Stimulated activated naive B cell treated with anti-CD40 and anti-IgM and Interleukin-4, amounts not matched to agents 10 μg/mL and 1 μg/mL and 100 μg/mL, for 72 hours (primary cell): ENCODE measurements around the gene GALK1.
"Not testable (repeated sequence)": the region's sequence is repeated elsewhere in the genome, so short reads cannot be mapped to it uniquely, and the experiment has no call there.

Source experiments
- ATAC-seq, 2 donors: fragments of 150-1000 bp; cut with Tn5 transposase; replicated peaks; 2 replicates each; pipeline ENCODE4 v1.10.0; 2021; ENCODE audit warnings: moderate library complexity in 1 of 2
- DNase-seq: peaks from one replicate; pipeline ENCODE4 v3.0.0; 2021
- H3K27ac Mint-ChIP-seq: one replicate; pipeline ENCODE4 v1.8.0; 2022; ENCODE audit warnings: mild to moderate bottlenecking, mixed read lengths
- H3K27me3 Mint-ChIP-seq, 2 donors: one replicate each; pipeline ENCODE4 v1.8.0; 2022; ENCODE audit warnings: mixed read lengths in 2 of 2
- H3K36me3 Mint-ChIP-seq, 2 donors: one replicate each; pipeline ENCODE4 v1.8.0; 2022; ENCODE audit warnings: mixed read lengths in 2 of 2, mild to moderate bottlenecking in 1 of 2
- H3K4me1 Mint-ChIP-seq, 2 donors: one replicate each; pipeline ENCODE4 v1.8.0; 2022; ENCODE audit warnings: mixed read lengths in 2 of 2, mild to moderate bottlenecking in 1 of 2
- H3K4me3 Mint-ChIP-seq, 2 donors: one replicate each; pipeline ENCODE4 v1.8.0; 2022; ENCODE audit warnings: mild to moderate bottlenecking in 2 of 2, mixed read lengths in 2 of 2, moderate library complexity in 1 of 2
- H3K9me3 Mint-ChIP-seq, 2 donors: one replicate each; pipeline ENCODE4 v1.8.0; 2022; ENCODE audit warnings: mixed read lengths in 2 of 2, mild to moderate bottlenecking in 1 of 2

GALK1 gene

DNA sequence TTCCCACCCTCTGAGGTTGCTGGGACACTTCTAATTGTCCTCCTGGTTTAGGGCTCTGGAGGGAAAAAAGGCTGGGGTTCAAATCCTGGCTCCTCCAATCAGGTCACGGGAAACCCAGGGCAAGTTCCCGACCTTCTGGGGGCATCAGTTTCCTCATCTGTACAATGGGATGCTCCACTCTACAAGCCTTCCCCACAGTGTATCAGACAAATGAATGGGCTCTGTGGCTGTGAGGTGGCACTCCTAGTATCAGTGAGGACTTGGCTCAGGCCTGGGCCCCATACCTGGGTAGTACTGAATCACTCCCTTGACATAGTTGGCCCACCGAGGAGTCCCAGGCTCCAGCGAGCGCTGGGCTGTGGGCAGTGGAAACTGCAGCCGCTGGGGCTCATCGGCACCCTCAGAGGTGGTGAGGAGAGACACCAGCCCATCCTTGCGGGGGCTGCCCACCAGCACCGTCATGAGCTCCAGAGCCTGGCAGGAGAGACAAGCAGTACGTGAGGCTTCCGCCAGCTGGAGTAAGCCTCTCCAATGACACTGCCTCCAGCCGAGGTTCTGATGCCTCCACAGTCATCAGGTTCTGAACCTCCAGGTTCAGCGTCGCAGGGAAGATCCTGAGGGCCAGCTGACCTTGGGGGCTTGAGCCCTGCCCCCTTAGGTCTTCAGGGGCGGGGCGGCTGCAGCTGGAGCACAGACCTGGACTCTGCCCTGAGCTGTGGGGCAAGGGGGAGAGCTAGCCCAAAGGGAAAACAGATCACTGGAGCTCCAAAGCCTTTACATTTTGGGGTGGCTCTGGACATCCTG lies 1.2 kb downstream of the GALK1 start:
- ATAC-seq, result no peak
- no peaks in the 10 kb centered on the region for H3K9me3 Mint-ChIP-seq
- DNase-seq, result no peak
- peak overlapping the region; percentile 86 for H3K4me3 Mint-ChIP-seq
- H3K27ac Mint-ChIP-seq, result peak overlapping the region; percentile 47
- H3K4me1 Mint-ChIP-seq, result peaks cover 15 to 32% of the 10 kb centered on the region in 2 donors
- peaks cover 3 to 13% of the 10 kb centered on the region in 2 donors for H3K36me3 Mint-ChIP-seq
- no peaks in the 10 kb centered on the region for H3K27me3 Mint-ChIP-seq

DNA sequence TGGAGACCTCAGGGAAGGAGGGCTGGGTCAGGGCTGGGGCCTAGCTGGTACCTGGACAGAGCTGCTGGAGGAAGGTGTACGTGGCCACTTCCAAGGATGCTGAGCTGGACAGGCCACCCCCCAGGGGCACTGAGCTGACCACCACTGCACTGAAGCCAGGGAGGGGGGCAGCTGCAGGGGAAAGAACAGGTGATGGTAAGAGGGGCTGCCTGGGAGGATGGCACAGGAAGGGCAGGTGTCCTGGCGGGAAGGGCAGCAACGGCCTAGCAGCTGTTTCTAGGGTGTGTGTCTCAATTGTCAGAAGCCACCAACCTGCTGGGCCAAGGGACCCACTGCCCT lies 1.8 kb downstream of the GALK1 start:
- H3K4me1 Mint-ChIP-seq, result peaks cover 16 to 32% of the 10 kb centered on the region in 2 donors
- H3K9me3 Mint-ChIP-seq, result no peaks in the 10 kb centered on the region
- H3K27me3 Mint-ChIP-seq, result no peaks in the 10 kb centered on the region
- H3K4me3 Mint-ChIP-seq, result peak overlapping the region; percentile 11 to 39
- DNase-seq (no peak), ATAC-seq (no peak)
- peaks cover 4 to 15% of the 10 kb centered on the region in 2 donors for H3K36me3 Mint-ChIP-seq
- no peak overlapping the region for H3K27ac Mint-ChIP-seq

DNA sequence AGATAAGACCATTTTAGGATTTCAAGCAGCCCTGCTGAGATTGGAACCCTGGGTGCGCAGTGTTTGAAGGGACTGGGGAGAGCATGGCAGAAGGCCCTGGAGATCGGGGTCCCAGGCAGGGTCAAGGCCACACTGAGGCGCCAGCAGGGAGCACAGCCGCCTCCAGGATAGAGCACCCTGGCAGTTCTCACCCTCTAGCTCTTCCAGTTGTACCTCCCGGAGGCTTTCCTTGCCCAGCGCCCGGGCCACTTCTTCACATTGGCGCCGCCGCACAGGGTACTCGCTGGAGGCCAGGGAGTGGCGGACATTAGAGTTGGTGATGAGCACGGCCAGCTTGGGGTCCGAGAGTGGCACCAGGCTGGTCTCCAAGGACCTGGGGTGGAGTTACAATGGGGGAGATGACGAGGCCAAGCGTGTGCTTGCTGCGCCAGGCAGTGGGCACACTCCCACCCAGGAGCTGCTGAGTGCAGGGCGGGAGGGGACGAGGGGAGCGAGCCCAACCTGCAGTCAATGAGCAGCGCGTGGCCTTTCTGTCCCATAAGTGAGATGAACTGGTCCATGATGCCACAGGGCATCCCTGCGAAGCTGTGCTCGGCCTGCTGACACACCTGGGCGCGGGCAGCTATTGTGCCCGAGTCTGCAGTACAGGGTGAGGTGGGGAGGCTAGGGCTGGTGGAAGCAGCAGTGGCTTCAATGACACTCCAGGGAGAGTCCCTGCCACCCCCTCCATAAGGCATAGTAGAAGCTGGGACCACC lies 2.3 kb downstream of the GALK1 start:
- DNase-seq (no peak), ATAC-seq (no peak)
- H3K9me3 Mint-ChIP-seq, result no peaks in the 10 kb centered on the region
- peak overlapping the region; percentile 20 for H3K27ac Mint-ChIP-seq
- H3K4me1 Mint-ChIP-seq, result peaks cover 16 to 32% of the 10 kb centered on the region in 2 donors
- no peaks in the 10 kb centered on the region for H3K27me3 Mint-ChIP-seq
- H3K4me3 Mint-ChIP-seq, result peak overlapping the region; percentile 39 to 53
- H3K36me3 Mint-ChIP-seq, result peaks cover 6 to 15% of the 10 kb centered on the region in 2 donors

DNA sequence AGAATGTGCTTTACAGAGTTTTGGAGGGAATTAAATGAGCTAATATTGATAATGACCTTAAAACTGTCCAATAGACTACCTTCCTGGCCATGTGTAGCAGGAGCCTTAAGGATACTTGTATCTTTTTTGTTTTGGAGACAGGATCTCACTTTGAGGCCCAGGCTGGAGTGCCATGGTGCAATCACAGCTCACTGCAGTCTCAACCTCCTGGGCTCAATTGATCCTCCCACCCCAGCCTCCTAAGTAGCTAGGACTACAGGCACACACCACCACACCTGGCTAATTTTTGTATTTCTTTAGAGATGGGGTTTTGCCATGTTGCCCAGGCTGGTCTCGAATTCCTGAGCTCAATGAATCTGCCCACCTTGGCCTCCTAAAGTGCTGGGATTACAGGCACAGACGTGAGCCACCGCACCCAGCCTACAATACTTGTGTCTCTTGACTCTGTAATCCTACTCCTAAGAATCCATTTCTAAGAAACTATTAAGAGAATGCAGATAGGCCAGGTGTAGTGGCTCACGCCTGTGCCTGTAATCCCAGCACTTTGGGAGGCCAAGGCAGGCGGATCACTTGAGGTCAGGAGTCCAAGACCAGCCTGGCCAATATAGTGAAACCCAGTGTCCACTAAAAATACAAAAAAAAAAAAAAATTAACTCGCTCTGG lies 4.9 kb downstream of the GALK1 start:
- H3K27me3 Mint-ChIP-seq, H3K4me3 Mint-ChIP-seq, H3K9me3 Mint-ChIP-seq, ATAC-seq, DNase-seq, H3K27ac Mint-ChIP-seq: not testable (repeated sequence)
- Mint-ChIP-seq H3K36me3 (peaks cover 7 to 15% of the 10 kb centered on the region in 2 donors), H3K4me1 (peaks cover 10 to 27% of the 10 kb centered on the region in 2 donors)

DNA sequence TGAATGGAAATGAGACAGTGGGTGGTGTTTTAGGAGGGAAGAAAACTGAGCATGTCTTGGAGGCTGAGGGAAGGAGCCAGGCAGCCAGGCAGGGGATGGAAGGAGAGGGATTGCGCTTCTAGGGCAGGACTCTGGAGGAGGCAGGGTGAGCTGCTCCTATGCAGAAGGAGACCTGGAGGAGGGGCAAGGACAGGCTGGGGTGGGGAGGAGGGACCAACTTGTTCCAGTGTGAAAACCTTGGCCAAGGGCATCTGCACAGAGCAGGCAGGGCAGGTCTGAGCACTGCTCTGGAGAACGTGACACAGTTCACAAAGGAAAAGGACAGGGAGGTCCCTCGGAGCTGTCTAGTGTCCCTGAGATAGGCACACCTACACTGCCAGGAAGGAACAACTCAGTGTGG lies 5.5 kb downstream of the GALK1 start:
- DNase-seq, result no peak

DNA sequence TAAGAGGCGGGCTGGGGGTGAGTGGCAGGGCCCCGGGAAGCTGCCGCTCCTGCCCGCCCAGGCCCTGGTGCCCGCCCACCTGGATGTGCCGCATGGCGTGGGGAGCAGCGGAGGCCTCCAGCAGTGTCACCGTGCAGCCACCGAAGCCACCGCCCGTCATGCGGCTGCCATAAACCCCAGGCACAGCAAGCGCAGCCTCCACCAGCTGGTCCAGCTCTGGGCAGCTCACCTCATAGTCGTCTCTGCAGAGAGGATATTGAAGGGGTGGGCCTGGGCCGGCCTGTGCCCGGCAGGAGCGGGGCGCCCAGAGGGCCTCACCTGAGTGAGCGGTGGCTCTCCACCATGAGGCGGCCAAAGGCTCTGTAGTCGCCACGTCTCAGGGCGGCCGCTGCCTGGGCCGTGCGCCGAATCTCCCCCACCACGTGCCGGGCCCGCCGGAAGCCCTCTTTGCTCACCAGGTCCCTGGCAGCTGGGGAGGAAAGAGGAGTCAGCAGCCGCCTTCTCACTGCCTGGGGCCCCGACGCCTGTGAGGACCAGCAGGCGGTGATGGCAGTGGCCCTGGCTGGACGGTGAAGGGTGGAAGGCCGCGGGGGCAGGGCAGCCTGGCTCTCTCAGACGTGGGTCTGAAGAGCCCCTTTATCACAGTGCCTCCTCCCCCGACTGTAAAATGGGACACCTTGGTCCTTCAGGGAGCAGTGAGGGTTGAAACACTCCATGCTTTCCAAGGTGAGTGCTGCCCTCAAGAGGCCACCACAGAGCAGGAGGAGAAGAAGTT lies 6.7 kb downstream of the GALK1 start:
- Mint-ChIP-seq H3K27me3 (no peaks in the 10 kb centered on the region), H3K9me3 (no peaks in the 10 kb centered on the region), H3K27ac (no peak overlapping the region), H3K4me1 (peaks cover 12 to 25% of the 10 kb centered on the region in 2 donors), H3K36me3 (peaks cover 7 to 15% of the 10 kb centered on the region in 2 donors), H3K4me3 (no peak overlapping the region)
- DNase-seq, result no peak
- no peak for ATAC-seq

More for the DNA sequence above, 5.5 kb downstream of the GALK1 start:
- Mint-ChIP-seq H3K4me3 (no peak overlapping the region), H3K36me3 (peaks cover 7 to 15% of the 10 kb centered on the region in 2 donors), H3K27me3 (no peaks in the 10 kb centered on the region), H3K4me1 (peaks cover 15 to 30% of the 10 kb centered on the region in 2 donors), H3K9me3 (no peaks in the 10 kb centered on the region), H3K27ac (no peak overlapping the region)
- no peak for ATAC-seq

DNA sequence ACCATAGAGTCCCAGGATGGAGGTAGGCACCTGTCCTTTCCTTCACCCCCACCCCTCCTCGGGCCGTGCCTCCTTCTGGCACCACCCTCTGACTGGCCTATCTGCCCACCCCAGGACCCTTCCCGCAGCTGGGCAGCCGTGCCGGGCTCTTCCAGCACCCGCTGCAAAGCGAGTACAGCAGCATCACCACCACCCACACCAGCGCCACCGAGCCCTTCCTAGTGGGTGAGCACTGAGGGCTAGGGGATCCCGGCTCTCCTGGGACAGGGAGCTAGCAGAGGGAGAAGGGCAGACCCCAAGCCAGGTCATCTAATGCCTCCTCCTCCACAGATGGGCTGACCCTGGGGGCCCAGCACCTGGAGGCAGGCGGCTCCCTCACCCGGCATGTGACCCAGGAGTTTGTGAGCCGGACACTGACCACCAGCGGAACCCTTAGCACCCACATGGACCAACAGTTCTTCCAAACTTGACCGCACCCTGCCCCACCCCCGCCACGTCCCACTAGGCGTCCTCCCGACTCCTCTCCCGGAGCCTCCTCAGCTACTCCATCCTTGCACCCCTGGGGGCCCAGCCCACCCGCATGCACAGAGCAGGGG lies 7.8 kb downstream of the GALK1 start:
- DNase-seq (no peak), ATAC-seq (no peak)
- no peaks in the 10 kb centered on the region for H3K9me3 Mint-ChIP-seq
- H3K27me3 Mint-ChIP-seq, result no peaks in the 10 kb centered on the region
- peaks cover 6 to 8% of the 10 kb centered on the region in 2 donors for H3K36me3 Mint-ChIP-seq
- no peak overlapping the region for H3K4me3 Mint-ChIP-seq
- no peak overlapping the region for H3K27ac Mint-ChIP-seq
- peaks cover 7 to 13% of the 10 kb centered on the region in 2 donors for H3K4me1 Mint-ChIP-seq

DNA sequence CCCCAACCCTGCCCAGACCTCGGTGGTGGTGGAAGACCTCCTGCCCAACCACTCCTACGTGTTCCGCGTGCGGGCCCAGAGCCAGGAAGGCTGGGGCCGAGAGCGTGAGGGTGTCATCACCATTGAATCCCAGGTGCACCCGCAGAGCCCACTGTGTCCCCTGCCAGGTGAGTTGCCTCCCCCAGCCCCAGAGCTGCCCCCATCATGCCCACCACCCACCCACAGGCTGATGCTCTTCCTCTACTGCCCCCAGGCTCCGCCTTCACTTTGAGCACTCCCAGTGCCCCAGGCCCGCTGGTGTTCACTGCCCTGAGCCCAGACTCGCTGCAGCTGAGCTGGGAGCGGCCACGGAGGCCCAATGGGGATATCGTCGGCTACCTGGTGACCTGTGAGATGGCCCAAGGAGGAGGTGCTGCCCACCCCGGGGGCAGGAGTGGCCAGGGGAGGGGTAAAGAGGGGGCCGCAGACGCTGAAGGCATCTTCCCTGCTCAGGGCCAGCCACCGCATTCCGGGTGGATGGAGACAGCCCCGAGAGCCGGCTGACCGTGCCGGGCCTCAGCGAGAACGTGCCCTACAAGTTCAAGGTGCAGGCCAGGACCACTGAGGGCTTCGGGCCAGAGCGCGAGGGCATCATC lies 8.4 kb downstream of the GALK1 start:
- Mint-ChIP-seq H3K36me3 (peaks cover 6 to 8% of the 10 kb centered on the region in 2 donors), H3K27me3 (no peaks in the 10 kb centered on the region), H3K4me3 (no peak overlapping the region), H3K27ac (no peak overlapping the region), H3K4me1 (peaks cover 7 to 12% of the 10 kb centered on the region in 2 donors), H3K9me3 (no peaks in the 10 kb centered on the region)
- DNase-seq (no peak), ATAC-seq (no peak)

DNA sequence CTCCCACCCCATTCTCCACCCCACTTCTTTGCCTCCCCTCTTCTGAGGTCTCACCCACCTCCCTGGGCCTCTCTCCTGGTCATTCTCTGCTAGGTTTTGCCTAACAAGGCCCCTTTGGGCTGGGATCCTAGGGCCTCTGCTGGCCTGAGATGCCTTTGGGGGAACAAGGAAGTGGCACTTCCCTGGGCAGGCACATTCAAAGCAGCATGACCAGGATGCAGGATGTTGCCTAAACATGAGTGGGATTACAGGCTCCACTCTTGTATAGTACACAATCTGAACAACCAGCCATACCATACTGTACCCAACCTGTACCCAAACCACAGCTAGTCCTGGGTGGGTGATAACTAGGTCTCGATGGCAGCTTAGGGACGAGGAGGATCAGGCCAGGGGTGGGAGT lies 9.0 kb downstream of the GALK1 start:
- Mint-ChIP-seq H3K9me3 (no peaks in the 10 kb centered on the region), H3K27ac (no peak overlapping the region), H3K36me3 (peaks cover 6 to 8% of the 10 kb centered on the region in 2 donors), H3K4me1 (peaks cover 7 to 12% of the 10 kb centered on the region in 2 donors), H3K4me3 (no peak overlapping the region), H3K27me3 (no peaks in the 10 kb centered on the region)
- DNase-seq (no peak), ATAC-seq (no peak)

DNA sequence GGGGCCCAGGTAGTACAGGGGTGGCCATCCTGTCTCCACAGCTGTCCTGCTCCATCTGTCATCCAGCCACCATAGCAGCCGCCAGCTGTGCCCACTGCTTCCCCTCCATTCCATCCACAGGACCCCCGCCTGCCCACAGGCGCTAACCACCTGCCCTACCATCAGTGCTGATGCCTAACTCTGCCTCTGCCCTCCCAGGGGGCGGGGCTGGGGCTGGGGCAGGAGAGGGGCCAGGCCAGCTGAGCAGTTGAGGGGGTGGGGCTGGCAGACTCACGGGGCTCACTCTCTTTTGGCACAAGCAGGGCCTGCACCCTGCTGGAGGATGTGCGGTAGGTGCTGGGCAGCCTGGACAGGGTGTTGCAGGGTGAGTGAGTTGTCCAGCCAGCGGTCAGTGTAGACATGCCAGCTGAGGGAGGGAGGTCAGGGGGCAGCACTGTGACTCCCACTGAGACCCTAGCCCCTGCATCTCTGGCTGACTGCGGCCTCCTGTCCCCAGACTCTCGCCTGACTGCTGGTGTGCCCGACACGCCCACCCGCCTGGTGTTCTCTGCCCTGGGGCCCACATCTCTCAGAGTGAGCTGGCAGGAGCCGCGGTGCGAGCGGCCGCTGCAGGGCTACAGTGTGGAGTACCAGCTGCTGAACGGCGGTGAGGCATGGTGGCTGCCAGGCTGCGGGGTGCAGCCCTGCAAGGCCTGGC lies 9.6 kb downstream of the GALK1 start:
- peaks cover 7 to 12% of the 10 kb centered on the region in 2 donors for H3K4me1 Mint-ChIP-seq
- no peaks in the 10 kb centered on the region for H3K27me3 Mint-ChIP-seq
- H3K27ac Mint-ChIP-seq, result peak overlapping the region; percentile 83
- no peaks in the 10 kb centered on the region for H3K9me3 Mint-ChIP-seq
- no peak for ATAC-seq
- DNase-seq, result no peak
- H3K36me3 Mint-ChIP-seq, result peaks cover 6 to 8% of the 10 kb centered on the region in 2 donors
- H3K4me3 Mint-ChIP-seq, result peak overlapping the region; percentile 5 to 66

DNA sequence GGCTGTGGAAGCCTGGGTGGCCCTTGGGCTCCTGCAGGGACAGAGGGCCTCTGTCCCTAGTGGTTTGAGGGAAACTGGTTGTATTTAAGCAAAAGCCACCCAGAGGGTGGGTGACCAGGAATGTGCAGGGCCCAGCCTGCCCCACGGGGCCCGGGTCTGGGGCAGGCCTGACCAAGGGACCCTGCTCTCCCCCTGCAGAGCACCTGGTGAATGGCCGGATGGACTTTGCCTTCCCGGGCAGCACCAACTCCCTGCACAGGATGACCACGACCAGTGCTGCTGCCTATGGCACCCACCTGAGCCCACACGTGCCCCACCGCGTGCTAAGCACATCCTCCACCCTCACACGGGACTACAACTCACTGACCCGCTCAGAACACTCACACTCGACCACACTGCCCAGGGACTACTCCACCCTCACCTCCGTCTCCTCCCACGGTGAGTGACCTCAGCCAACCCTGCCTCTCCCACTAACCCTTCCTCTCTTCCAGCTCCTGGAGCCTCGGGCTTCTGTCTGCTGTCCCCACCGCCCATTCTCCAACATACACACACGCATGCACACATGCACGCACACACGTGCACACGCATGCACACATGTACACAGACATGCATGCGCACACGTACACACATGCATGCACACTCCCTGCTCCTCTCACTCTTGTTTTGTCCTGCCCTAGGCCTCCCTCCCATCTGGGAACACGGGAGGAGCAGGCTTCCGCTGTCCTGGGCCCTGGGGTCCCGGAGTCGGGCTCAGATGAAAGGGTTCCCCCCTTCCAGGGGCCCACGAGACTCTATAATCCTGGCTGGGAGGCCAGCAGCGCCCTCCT lies 10.4 kb downstream of the GALK1 start:
- peak overlapping the region; percentile 83 for H3K27ac Mint-ChIP-seq
- ATAC-seq (no peak), DNase-seq (no peak)
- peaks cover 12 to 19% of the 10 kb centered on the region in 2 donors for H3K4me1 Mint-ChIP-seq
- H3K4me3 Mint-ChIP-seq, result peak overlapping the region; percentile 5 to 66
- H3K27me3 Mint-ChIP-seq, result no peaks in the 10 kb centered on the region
- no peaks in the 10 kb centered on the region for H3K9me3 Mint-ChIP-seq
- H3K36me3 Mint-ChIP-seq, result peaks cover 6 to 8% of the 10 kb centered on the region in 2 donors
